Neural progenitor cell (in vitro differentiated cells): ENCODE results near the gene MTFR1L. TPM values are rescaled to one million over a fixed set of nuclear protein-coding genes. Genes with fewer than 3 reads are reported as not detected.
A peak's percentile ranks its signal among the peaks of the same experiment; 100 is the strongest.

Experiments
- DNase-seq: peaks from one replicate; pipeline ENCODE4 v3.0.0-alpha.2; 2016; ENCODE audit warnings: low spot score
- H2AFZ ChIP-seq: fragments of 200-600 bp; sonication (generic); replicated peaks from 2 replicates; pipeline ENCODE4 v1.6.1; 2016; ENCODE audit warnings: antibody characterized with exemption
- H3F3A ChIP-seq: fragments of 200-600 bp; sonication (generic); 2 replicates; pipeline ENCODE4 v1.6.1; 2016; ENCODE audit warnings: antibody characterized with exemption, low read depth
- H3K27ac ChIP-seq: fragments of 200-600 bp; sonication (generic); 2 replicates; pipeline ENCODE4 v1.5.1; 2016; ENCODE audit warnings: mild to moderate bottlenecking
- H3K27me3 ChIP-seq: fragments of 200-600 bp; sonication (generic); 2 replicates; pipeline ENCODE4 v1.6.1; 2016; ENCODE audit warnings: mild to moderate bottlenecking, moderate library complexity
- H3K36me3 ChIP-seq: fragments of 200-600 bp; sonication (generic); 2 replicates; pipeline ENCODE4 v1.5.1; 2016
- H3K4me1 ChIP-seq: fragments of 200-600 bp; sonication (generic); 2 replicates; pipeline ENCODE4 v1.6.1; 2016; ENCODE audit warnings: mixed run types
- H3K4me2 ChIP-seq: fragments of 200-600 bp; sonication (generic); 2 replicates; pipeline ENCODE4 v1.6.1; 2016
- H3K4me3 ChIP-seq: fragments of 200-600 bp; sonication (generic); 2 replicates; pipeline ENCODE4 v1.5.1; 2016
- H3K79me2 ChIP-seq: fragments of 200-600 bp; sonication (generic); 2 replicates; pipeline ENCODE4 v1.6.1; 2016; ENCODE audit warnings: low read depth
- H3K9ac ChIP-seq: fragments of 200-600 bp; sonication (generic); 2 replicates; pipeline ENCODE4 v1.6.1; 2016
- H3K9me3 ChIP-seq: fragments of 200-600 bp; sonication (generic); 2 replicates; pipeline ENCODE4 v1.5.1; 2016; ENCODE audit warnings: low read depth
- H4K20me1 ChIP-seq: fragments of 200-600 bp; sonication (generic); 2 replicates; pipeline ENCODE4 v1.6.1; 2016; ENCODE audit warnings: low read depth
- H3K27ac Mint-ChIP-seq: 3 replicates; pipeline ENCODE4 v1.8.0; 2021; ENCODE audit warnings: mixed read lengths
- H3K27me3 Mint-ChIP-seq: 2 replicates; pipeline ENCODE4 v1.8.0; 2022; ENCODE audit warnings: low read depth, mild to moderate bottlenecking, inconsistent platforms, moderate library complexity, mixed read lengths; ENCODE audit not compliant: insufficient read depth
- H3K36me3 Mint-ChIP-seq: 3 replicates; pipeline ENCODE4 v1.8.0; 2021; ENCODE audit warnings: mixed read lengths
- H3K4me1 Mint-ChIP-seq: 3 replicates; pipeline ENCODE4 v1.8.0; 2021; ENCODE audit warnings: mixed read lengths
- H3K4me3 Mint-ChIP-seq: 3 replicates; pipeline ENCODE4 v1.8.0; 2021; ENCODE audit warnings: mild to moderate bottlenecking, moderate library complexity, mixed read lengths
- H3K9me3 Mint-ChIP-seq: 3 replicates; pipeline ENCODE4 v1.8.0; 2020; ENCODE audit warnings: mixed read lengths
- EZH2 ChIP-seq: fragments of 200-600 bp; sonication (generic); IDR thresholded peaks from 2 replicates; pipeline ENCODE4 v1.6.1; 2017; ENCODE audit warnings: antibody characterized with exemption, mild to moderate bottlenecking, moderate library complexity
- EZH2phosphoT487 ChIP-seq: fragments of 200-600 bp; sonication (generic); IDR thresholded peaks from 2 replicates; pipeline ENCODE4 v1.6.1; 2017; ENCODE audit warnings: antibody characterized with exemption
- total RNA-seq: library from RNA; depleted of rRNA; stranded (reverse); fragments of >200 nt; gene quantifications from 2 replicates; pipeline ENCODE4 v1.2.3, GENCODE V29; 2015; ENCODE audit warnings: low replicate concordance
- TF ChIP-seq, protein P1 (sequence below): fragments of 200-600 bp; sonication (generic); IDR thresholded peaks from 2 replicates; pipeline ENCODE4 v1.5.1; 2017; ENCODE audit warnings: antibody characterized with exemption, mild to moderate bottlenecking

The MTFR1L gene
- total RNA-seq, 1 donor from 2014 or later = 20.7 TPM

DNA sequence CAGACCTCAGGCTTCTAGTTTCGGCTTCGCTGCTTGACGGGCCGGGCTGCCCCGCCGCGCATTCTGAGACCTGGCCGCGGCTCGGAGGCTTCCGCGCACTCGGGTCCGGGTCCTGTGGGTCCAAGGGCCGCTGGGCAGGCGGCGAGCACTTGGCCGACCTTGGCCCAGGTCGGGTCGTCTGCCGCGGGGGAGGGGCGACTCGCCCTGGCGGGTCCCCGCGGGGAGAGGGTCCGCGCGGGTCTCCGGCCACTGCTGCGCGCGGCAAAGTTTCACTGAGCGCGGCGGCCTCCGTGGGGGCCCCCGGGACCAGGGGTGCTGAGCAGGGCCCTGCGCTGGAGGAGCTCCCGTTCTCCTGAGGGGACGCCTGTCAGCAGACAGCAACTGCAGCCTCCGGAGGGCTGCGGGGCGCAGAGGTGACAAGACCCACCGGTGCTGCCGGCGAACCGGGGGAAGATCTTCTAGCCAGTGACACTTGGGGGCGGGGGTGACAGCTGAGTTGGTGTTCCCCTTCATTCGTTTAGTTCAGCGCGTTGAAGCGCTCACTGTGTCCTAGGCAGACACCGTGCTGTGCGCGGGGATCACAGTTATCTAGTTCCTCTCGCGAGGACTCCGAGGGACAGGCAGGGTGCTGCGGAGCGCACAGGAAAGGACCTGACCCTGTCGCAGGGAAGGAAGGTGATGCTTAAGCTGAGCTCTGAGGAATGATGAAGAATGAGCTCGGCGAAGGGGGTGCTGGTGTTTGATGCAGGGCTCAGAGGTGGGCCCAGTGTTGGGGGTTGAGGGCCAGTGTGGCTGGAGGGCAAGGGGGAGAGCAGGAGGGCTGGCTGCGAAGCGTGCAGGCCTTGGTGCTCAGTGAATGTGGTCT, 725 bp downstream of the MTFR1L start:
- peaks cover 25% of the 10 kb centered on the region for H3F3A ChIP-seq
- H4K20me1 ChIP-seq = peaks cover 18% of the 10 kb centered on the region
- H3K4me2 ChIP-seq = peak overlapping the region; percentile 88
- peak overlapping the region; percentile 43 for H3K9ac ChIP-seq
- peaks cover 29% of the 10 kb centered on the region for H3K4me1 Mint-ChIP-seq
- no peaks in the 10 kb centered on the region for H3K9me3 ChIP-seq
- H3K4me1 ChIP-seq = peaks cover 10% of the 10 kb centered on the region
- H3K27ac ChIP-seq = no peak overlapping the region
- H3K27me3 ChIP-seq = peaks cover 5% of the 10 kb centered on the region
- peak overlapping the region; percentile 72 for H2AFZ ChIP-seq
- peaks cover 11% of the 10 kb centered on the region for H3K27me3 Mint-ChIP-seq
- H3K36me3 ChIP-seq = no peaks in the 10 kb centered on the region
- H3K27ac Mint-ChIP-seq = peak overlapping the region; percentile 85
- TF ChIP-seq, protein P1, sequence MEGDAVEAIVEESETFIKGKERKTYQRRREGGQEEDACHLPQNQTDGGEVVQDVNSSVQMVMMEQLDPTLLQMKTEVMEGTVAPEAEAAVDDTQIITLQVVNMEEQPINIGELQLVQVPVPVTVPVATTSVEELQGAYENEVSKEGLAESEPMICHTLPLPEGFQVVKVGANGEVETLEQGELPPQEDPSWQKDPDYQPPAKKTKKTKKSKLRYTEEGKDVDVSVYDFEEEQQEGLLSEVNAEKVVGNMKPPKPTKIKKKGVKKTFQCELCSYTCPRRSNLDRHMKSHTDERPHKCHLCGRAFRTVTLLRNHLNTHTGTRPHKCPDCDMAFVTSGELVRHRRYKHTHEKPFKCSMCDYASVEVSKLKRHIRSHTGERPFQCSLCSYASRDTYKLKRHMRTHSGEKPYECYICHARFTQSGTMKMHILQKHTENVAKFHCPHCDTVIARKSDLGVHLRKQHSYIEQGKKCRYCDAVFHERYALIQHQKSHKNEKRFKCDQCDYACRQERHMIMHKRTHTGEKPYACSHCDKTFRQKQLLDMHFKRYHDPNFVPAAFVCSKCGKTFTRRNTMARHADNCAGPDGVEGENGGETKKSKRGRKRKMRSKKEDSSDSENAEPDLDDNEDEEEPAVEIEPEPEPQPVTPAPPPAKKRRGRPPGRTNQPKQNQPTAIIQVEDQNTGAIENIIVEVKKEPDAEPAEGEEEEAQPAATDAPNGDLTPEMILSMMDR = no peak
- TF ChIP-seq EZH2 (no peak), EZH2phosphoT487 (no peak)
- H3K36me3 Mint-ChIP-seq = peaks cover 2% of the 10 kb centered on the region
- H3K4me3 Mint-ChIP-seq = peak overlapping the region; percentile 99
- no peaks in the 10 kb centered on the region for H3K9me3 Mint-ChIP-seq
- peak overlapping the region; percentile 75 for H3K4me3 ChIP-seq
- DNase-seq = peak; percentile 76
- H3K79me2 ChIP-seq = peaks cover 25% of the 10 kb centered on the region

DNA sequence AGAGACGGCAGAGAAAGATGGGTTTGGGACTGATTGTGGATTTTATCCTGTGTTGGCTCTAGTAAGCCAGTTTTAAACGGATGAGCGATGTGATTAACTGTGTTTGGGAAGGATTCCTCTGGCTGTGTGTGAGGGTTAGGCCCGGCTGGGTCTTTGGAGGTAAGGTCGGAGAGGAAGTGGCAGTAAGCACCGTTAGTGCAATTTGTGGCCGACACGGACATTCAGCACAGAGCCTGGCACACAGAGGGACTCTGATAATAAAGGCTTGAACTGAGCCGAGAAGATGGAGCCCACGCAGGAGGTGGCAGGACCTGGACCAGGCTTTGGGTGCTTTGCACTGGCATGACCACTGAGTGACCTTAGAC, 1.3 kb downstream of the MTFR1L start:
- Histone ChIP-seq H3K4me3 (peak overlapping the region; percentile 75), H2AFZ (no peak overlapping the region), H3K9me3 (no peaks in the 10 kb centered on the region), H3K4me1 (peaks cover 10% of the 10 kb centered on the region), H3F3A (peaks cover 25% of the 10 kb centered on the region), H3K27me3 (peaks cover 5% of the 10 kb centered on the region), H3K4me2 (peak overlapping the region; percentile 88), H3K36me3 (no peaks in the 10 kb centered on the region), H3K9ac (no peak overlapping the region), H4K20me1 (peaks cover 18% of the 10 kb centered on the region), H3K79me2 (peaks cover 25% of the 10 kb centered on the region), H3K27ac (no peak overlapping the region)
- H3K36me3 Mint-ChIP-seq = peaks cover 2% of the 10 kb centered on the region
- TF ChIP-seq EZH2 = no peak
- TF ChIP-seq EZH2phosphoT487 = no peak
- TF ChIP-seq, protein P1 = no peak
- peak overlapping the region; percentile 85 for H3K27ac Mint-ChIP-seq
- DNase-seq = no peak
- H3K4me3 Mint-ChIP-seq = peak overlapping the region; percentile 95
- H3K4me1 Mint-ChIP-seq = peaks cover 29% of the 10 kb centered on the region
- no peaks in the 10 kb centered on the region for H3K9me3 Mint-ChIP-seq
- H3K27me3 Mint-ChIP-seq = peaks cover 11% of the 10 kb centered on the region

DNA sequence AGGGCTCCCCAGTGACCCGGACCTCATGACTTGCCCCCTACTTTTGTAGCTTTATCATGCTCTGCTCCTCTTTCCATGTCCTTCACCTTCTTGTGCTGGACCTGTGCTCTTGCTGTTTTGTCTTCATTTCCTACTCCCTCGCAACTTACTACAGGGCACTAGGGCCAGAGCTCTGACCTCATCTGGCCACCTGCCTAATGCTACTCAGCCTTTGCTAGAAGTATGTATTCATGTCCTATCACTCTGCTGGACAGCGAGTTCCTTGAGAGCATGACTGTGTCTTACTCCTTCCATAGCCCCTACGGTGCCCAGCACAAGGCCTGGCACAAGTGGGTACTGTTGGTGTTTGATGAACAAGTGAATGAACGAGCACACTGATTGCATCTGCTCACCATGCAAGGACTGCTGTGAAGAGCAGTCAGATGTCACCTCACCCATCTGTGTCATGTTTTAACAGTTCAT, 1.9 kb downstream of the MTFR1L start:
- H3K4me1 ChIP-seq = peaks cover 10% of the 10 kb centered on the region
- Mint-ChIP-seq H3K27ac (no peak overlapping the region), H3K4me3 (peak overlapping the region; percentile 95), H3K36me3 (peaks cover 2% of the 10 kb centered on the region), H3K9me3 (no peaks in the 10 kb centered on the region), H3K4me1 (peaks cover 29% of the 10 kb centered on the region), H3K27me3 (peaks cover 11% of the 10 kb centered on the region)
- TF ChIP-seq EZH2 = no peak
- TF ChIP-seq EZH2phosphoT487 = no peak
- TF ChIP-seq, protein P1 = no peak
- no peaks in the 10 kb centered on the region for H3K36me3 ChIP-seq
- DNase-seq = no peak
- H3K27me3 ChIP-seq = peaks cover 5% of the 10 kb centered on the region
- H2AFZ ChIP-seq = no peak overlapping the region
- peaks cover 18% of the 10 kb centered on the region for H4K20me1 ChIP-seq
- no peak overlapping the region for H3K27ac ChIP-seq
- H3K4me3 ChIP-seq = no peak overlapping the region
- no peaks in the 10 kb centered on the region for H3K9me3 ChIP-seq
- H3K79me2 ChIP-seq = peaks cover 25% of the 10 kb centered on the region
- peaks cover 25% of the 10 kb centered on the region for H3F3A ChIP-seq
- peak overlapping the region; percentile 88 for H3K4me2 ChIP-seq
- H3K9ac ChIP-seq = no peak overlapping the region
